GM21447 (cell line): ENCODE measurements around the gene TLCD3B.

Source experiments
- ATAC-seq: cut with Tn5 transposase; IDR thresholded peaks from one replicate; pipeline ENCODE4 v1.9.1; 2021; ENCODE audit not compliant: unreplicated experiment

The TLCD3B gene

DNA sequence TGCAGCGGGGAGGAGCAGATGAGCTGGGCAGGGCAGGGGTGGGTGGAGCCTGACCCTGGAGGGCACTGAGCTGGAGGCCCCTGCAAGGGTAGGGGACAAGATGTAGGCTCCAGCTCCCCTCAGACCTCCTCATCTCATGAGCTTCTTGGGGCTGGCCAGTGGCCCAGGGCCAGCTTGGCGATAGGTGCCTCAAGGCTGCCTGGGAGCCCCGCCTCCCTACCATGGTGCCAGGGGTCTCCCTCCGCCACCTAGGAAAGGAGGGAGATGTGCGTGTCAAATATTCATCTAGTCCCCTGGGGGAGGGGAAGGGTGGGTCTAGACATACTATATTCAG lies 39.5 kb downstream of the TLCD3B start:
- ATAC-seq = no peak

DNA sequence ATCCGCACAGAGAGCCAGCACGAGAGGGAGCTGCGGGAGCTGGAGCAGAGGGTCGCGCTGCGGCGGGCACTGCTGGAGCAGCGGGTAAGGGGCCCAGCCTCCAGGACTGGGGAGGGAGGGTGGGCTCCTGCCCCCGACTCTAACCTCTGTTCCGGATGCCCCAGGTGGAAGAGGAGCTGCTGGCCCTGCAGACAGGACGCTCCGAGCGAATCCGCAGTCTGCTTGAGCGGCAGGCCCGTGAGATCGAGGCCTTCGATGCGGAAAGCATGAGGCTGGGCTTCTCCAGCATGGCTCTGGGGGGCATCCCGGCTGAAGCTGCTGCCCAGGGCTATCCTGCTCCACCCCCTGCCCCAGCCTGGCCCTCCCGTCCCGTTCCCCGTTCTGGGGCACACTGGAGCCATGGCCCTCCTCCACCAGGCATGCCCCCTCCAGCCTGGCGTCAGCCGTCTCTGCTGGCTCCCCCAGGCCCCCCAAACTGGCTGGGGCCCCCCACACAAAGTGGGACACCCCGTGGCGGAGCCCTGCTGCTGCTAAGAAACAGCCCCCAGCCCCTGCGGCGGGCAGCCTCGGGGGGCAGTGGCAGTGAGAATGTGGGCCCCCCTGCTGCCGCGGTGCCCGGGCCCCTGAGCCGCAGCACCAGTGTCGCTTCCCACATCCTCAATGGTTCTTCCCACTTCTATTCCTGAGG lies 40.0 kb downstream of the TLCD3B start:
- ATAC-seq = no peak

DNA sequence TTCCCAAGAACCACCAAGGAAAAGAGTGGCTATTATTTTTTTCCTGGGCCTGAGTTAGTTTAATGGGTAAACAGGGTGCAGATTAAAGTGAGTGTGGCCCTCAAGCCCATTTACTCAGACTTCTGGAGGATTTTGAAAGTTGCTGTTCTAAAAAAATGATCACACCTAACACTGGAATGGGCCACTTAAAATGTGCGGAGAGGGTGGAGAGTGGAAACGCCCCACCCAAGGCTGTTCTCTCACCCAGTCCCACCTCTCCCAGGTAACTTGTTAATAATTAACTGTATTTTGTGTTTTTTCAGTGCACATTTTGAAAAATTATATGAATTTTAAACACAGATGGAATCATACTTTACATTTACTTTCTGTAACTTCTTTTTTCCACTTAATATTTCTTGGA lies 41.0 kb downstream of the TLCD3B start:
- ATAC-seq = no peak

DNA sequence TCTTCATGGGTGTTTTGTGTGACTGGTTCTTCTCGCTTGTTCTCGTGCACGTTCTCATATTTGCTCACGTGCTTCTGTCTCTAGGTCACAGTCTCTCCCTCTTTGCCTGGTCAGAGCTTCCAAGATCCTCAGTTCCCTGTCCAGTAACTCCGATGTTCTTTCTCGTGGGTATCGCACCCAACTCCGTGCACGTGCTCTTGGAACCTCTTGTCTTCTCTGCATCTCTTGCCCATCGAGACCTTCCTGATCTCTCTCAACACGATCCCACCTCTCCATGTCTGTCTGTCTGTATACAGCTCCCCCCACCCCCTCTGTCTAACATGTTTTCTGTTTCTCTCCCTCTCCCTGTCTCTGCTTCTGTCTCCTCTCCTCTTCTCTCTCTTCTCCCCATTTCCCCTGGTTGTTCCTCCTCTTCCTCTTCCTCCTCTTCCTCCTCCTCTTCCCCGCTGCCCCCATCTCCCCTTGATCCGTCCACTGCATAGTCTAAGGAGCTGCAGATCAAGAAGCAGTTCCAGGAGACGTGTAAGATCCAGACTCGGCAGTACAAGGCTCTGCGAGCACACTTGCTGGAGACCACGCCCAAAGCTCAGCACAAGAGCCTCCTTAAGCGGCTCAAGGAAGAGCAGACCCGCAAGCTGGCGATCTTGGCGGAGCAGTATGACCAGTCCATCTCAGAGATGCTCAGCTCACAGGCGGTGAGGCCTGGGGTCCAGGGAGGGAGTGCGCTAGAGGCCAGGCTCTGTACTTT lies 41.8 kb downstream of the TLCD3B start:
- ATAC-seq = no peak

GRCh38 chr16:29988346-29989075 lies 42.6 kb downstream of the TLCD3B start:
- no peak for ATAC-seq

DNA sequence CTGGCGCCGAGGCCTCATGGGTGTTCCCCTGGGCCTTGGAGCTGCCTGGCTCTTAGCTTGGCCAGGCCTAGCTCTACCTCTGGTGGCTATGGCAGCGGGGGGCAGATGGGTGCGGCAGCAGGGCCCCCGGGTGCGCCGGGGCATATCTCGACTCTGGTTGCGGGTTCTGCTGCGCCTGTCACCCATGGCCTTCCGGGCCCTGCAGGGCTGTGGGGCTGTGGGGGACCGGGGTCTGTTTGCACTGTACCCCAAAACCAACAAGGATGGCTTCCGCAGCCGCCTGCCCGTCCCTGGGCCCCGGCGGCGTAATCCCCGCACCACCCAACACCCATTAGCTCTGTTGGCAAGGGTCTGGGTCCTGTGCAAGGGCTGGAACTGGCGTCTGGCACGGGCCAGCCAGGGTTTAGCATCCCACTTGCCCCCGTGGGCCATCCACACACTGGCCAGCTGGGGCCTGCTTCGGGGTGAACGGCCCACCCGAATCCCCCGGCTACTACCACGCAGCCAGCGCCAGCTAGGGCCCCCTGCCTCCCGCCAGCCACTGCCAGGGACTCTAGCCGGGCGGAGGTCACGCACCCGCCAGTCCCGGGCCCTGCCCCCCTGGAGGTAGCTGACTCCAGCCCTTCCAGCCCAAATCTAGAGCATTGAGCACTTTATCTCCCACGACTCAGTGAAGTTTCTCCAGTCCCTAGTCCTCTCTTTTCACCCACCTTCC lies 43.5 kb downstream of the TLCD3B start:
- no peak for ATAC-seq

DNA sequence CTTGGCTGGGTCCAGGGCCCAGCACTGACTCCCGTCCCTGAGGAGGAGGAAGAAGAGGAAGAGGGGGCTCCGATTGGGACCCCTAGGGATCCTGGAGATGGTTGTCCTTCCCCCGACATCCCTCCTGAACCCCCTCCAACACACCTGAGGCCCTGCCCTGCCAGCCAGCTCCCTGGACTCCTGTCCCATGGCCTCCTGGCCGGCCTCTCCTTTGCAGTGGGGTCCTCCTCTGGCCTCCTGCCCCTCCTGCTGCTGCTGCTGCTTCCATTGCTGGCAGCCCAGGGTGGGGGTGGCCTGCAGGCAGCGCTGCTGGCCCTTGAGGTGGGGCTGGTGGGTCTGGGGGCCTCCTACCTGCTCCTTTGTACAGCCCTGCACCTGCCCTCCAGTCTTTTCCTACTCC lies 44.1 kb downstream of the TLCD3B start:
- no peak for ATAC-seq

DNA sequence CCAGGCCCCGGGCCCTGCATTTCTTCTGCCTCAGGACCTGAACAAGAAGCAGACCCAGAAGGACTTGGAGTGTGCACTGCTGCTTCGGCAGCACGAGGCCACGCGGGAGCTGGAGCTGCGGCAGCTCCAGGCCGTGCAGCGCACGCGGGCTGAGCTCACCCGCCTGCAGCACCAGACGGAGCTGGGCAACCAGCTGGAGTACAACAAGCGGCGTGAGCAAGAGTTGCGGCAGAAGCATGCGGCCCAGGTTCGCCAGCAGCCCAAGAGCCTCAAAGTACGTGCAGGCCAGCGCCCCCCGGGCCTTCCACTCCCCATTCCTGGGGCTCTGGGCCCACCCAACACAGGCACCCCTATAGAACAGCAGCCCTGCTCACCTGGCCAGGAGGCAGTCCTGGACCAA lies 44.8 kb downstream of the TLCD3B start:
- ATAC-seq = no peak

- no peak for ATAC-seq
Observed at GRCh38 chr16:29985271-29985811, 45.7 kb downstream of the TLCD3B start.

DNA sequence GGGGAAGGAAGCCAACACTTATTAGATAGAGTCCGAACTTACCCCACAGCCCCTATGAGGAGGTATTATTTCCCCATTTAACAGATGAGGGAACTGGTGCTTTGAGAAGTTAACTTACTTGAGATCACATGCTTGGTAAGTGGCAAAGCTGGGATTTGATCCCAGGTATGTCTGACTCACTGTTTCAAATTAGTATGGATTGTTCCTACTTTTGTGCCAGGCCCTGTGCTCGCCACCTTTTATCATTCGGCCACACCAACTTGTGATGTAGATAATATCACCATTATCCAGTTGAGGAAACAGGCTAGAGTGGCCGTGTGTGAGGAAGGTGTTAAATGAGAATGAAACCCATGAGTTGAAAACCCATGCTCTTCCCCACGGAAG lies 46.3 kb downstream of the TLCD3B start:
- no peak for ATAC-seq

GRCh38 chr16:29984137-29984763 lies 46.8 kb downstream of the TLCD3B start:
- no peak for ATAC-seq

GRCh38 chr16:29983420-29984136 lies 47.5 kb downstream of the TLCD3B start:
- ATAC-seq = no peak

DNA sequence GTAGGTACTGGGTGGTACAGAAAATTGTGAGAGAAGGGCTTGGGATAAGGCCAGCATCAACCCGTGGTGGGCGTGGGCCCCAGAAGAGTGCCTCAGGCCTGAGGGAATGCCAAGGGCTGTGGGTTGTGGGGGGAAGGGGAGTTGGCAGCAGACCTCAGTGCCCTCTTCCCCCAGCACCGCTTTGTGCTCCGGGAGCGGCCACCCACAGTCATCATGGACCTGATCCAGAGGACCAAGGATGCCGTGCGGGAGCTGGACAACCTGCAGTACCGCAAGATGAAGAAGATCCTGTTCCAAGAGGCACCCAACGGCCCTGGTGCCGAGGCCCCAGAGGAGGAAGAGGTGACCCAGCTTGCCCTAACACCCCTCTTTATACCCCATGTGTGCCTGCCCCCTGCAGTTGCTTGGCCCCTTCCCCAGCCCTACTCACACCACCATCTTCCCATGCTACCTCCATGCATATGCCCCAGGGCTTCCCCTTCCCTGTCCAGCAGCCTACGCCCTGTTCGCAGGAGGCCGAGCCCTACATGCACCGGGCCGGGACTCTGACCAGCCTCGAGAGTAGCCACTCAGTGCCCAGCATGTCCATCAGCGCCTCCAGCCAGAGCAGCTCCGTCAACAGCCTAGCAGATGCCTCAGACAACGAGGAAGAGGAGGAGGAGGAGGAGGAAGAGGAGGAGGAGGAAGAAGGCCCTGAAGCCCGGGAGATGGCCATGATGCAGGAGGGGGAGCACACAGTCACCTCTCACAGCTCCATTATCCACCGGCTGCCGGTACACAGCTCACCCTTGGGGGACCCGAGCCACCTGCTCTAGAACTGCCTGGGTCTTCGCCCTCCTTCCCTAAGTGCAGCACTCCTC lies 48.3 kb downstream of the TLCD3B start:
- no peak for ATAC-seq

- ATAC-seq = no peak
Observed at GRCh38 chr16:29978564-29979270, 52.4 kb downstream of the TLCD3B start.

GRCh38 chr16:29978081-29978480 lies 53.0 kb downstream of the TLCD3B start:
- ATAC-seq = no peak

DNA sequence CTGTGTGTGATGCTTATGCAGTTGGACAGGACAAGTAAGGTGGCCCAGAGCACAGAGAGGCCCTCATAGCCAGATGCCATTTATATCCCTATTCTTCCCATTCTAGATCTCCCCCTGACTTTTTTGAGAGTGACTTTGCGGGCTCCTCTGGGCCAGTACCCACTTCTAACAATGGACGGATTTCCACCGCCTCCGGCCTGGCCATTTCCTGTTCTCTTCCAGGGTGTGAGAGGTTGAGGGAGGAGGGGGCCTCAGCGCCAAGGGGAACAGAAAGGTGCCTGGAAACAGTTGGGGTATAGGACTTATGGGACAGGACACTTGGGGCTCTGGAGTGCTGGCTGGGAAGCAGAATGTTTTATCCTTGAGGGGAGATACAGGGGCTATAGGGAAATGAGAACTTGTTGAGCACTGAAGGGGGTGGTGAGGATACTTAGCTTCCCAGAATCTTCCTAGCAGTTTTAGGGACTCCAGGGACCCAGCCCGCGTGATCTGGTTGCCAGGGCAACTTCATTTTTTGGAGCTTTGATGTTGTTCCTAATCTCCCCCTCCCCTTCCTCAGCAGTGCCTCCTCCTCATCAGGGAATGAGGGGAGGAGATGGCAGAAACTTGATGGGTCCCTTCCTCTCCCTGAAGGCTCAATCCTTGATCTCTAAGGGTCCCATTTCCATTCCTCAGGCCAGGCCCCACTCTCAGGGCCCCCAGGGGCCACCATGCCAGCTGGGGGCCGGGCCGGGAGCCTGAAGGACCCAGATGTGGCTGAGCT lies 53.8 kb downstream of the TLCD3B start:
- ATAC-seq = no peak

DNA sequence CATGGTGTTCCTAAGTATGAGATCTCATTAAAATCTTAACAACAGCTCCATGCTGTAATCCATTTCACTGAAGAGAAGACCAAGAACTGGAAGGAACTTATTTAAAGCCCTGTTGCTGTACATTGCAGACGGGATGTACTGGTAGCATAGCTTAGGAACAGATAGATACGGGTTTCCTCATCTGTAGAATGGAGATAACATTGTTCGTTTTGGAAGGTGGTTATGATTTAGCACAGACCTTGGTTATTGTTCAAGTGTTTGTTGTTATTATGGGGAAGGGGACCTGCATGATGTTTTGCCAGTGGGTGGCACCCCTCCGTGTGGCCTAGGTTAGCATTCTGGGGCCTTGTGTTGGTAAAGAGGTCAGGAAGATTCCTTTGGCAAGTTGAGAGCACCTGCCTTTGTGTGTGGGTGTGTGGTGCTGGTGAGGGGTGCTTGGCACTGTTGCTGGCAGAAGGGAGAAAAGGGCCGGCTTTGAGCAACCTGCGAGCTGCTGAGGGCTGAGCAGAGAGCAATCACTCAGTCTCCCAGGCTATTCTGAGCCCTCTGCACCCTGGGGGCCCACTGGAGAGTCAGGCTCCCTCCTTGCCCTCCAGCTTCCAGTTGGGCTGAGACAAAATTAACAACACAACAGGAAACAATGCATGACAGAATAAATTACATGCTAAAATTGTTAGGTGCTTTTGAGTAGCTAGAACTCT lies 55.1 kb downstream of the TLCD3B start:
- no peak for ATAC-seq
